LNCaP clone FGC (cell line): Measurements from ENCODE around the gene FEN1.

Experiments
- DNase-seq: peaks from one replicate; pipeline ENCODE4 v3.0.0-alpha.2; 2011; ENCODE audit warnings: low read depth
- H3K4me3 ChIP-seq: 2 replicates; pipeline ENCODE4 v1.5.1; 2011; ENCODE audit warnings: mild to moderate bottlenecking, low read depth, low read length, control low read depth
- CTCF ChIP-seq: IDR thresholded peaks from 2 replicates; pipeline ENCODE4 v1.5.1; 2012; ENCODE audit warnings: mild to moderate bottlenecking; ENCODE audit not compliant: control insufficient read depth, insufficient read depth; ENCODE audit errors: extremely low read depth

Gene FEN1

GRCh38 chr11:61746442-61747191 is 46.1 kb upstream of the FEN1 start:
- no peak overlapping the region for H3K4me3 ChIP-seq
- DNase-seq, result no peak
- no peak for TF ChIP-seq CTCF

GRCh38 chr11:61747192-61747966 is 45.3 kb upstream of the FEN1 start:
- DNase-seq, result peak; percentile 28
- peak; percentile 98 for TF ChIP-seq CTCF

GRCh38 chr11:61747967-61748285 is 44.8 kb upstream of the FEN1 start:
- TF ChIP-seq CTCF, result no peak
- DNase-seq, result no peak
- H3K4me3 ChIP-seq, result no peak overlapping the region

More at GRCh38 chr11:61747192-61747966, 45.3 kb upstream of the FEN1 start:
- no peak overlapping the region for H3K4me3 ChIP-seq

- DNase-seq, result no peak
- H3K4me3 ChIP-seq, result no peak overlapping the region
- TF ChIP-seq CTCF, result no peak
Measured at GRCh38 chr11:61749591-61750217, 43.0 kb upstream of the FEN1 start.

- DNase-seq, result no peak
- TF ChIP-seq CTCF, result no peak
- no peak overlapping the region for H3K4me3 ChIP-seq
Measured at GRCh38 chr11:61750631-61751273, 42.0 kb upstream of the FEN1 start.

GRCh38 chr11:61751384-61751783 is 41.3 kb upstream of the FEN1 start:
- TF ChIP-seq CTCF, result no peak
- no peak overlapping the region for H3K4me3 ChIP-seq
- no peak for DNase-seq
